ENCODE data around the gene LINC01488.

LINC01488 gene

GRCh38 chr11:69447786-69448185, 33.7 kb upstream of the LINC01488 start:
- Histone ChIP-seq H3K27ac (ENCODE audit: low read depth, low read length) (no peak overlapping the region), H3K27me3 (ENCODE audit: insufficient read depth, low read length) (no peaks in the 10 kb centered on the region), H3K4me3 (ENCODE audit: low read length) (no peak overlapping the region), H3K9me3 (ENCODE audit: insufficient read depth, low read depth, low read length) (no peaks in the 10 kb centered on the region), H3K36me3 (ENCODE audit: insufficient read depth, low read length) (no peaks in the 10 kb centered on the region), H3K4me1 (ENCODE audit: insufficient read depth, low read length) (peaks cover 22% of the 10 kb centered on the region), H3K9ac (ENCODE audit: low read depth, low read length) (no peak overlapping the region)
- 92% methylated on average over 7 of the region's 7 CpGs for WGBS

- no peaks in the 10 kb centered on the region for H3K36me3 ChIP-seq (ENCODE audit: insufficient read depth, low read length)
- H3K9me3 ChIP-seq (ENCODE audit: insufficient read depth, low read depth, low read length), result no peaks in the 10 kb centered on the region
- 88% methylated on average over 15 of the region's 15 CpGs for WGBS
- H3K4me1 ChIP-seq (ENCODE audit: insufficient read depth, low read length), result peaks cover 14% of the 10 kb centered on the region
- no peak overlapping the region for H3K27ac ChIP-seq (ENCODE audit: low read depth, low read length)
- no peak overlapping the region for H3K4me3 ChIP-seq (ENCODE audit: low read length)
- no peak overlapping the region for H3K9ac ChIP-seq (ENCODE audit: low read depth, low read length)
- no peaks in the 10 kb centered on the region for H3K27me3 ChIP-seq (ENCODE audit: insufficient read depth, low read length)
These were observed 32.8 kb upstream of the LINC01488 start for GRCh38 chr11:69448471-69449284.

- Histone ChIP-seq H3K27ac (ENCODE audit: low read depth, low read length) (no peak overlapping the region), H3K27me3 (ENCODE audit: insufficient read depth, low read length) (no peaks in the 10 kb centered on the region), H3K4me1 (ENCODE audit: insufficient read depth, low read length) (peaks cover 6% of the 10 kb centered on the region), H3K9ac (ENCODE audit: low read depth, low read length) (no peak overlapping the region), H3K9me3 (ENCODE audit: insufficient read depth, low read depth, low read length) (no peaks in the 10 kb centered on the region), H3K4me3 (ENCODE audit: low read length) (no peak overlapping the region), H3K36me3 (ENCODE audit: insufficient read depth, low read length) (no peaks in the 10 kb centered on the region)
- 83% methylated on average over 29 of the region's 29 CpGs for WGBS
These were observed 32.0 kb upstream of the LINC01488 start for GRCh38 chr11:69449320-69450063.

- Histone ChIP-seq H3K4me3 (ENCODE audit: low read length) (no peak overlapping the region), H3K27me3 (ENCODE audit: insufficient read depth, low read length) (no peaks in the 10 kb centered on the region), H3K36me3 (ENCODE audit: insufficient read depth, low read length) (no peaks in the 10 kb centered on the region), H3K4me1 (ENCODE audit: insufficient read depth, low read length) (no peaks in the 10 kb centered on the region; the same call in 1 of the 2 replicates), H3K9ac (ENCODE audit: low read depth, low read length) (no peak overlapping the region), H3K9me3 (ENCODE audit: insufficient read depth, low read depth, low read length) (no peaks in the 10 kb centered on the region), H3K27ac (ENCODE audit: low read depth, low read length) (no peak overlapping the region)
- 86% methylated on average over 18 of the region's 18 CpGs for WGBS
These were observed 31.2 kb upstream of the LINC01488 start for GRCh38 chr11:69450064-69450856.

- Histone ChIP-seq H3K9ac (ENCODE audit: low read depth, low read length) (no peak overlapping the region), H3K4me1 (ENCODE audit: insufficient read depth, low read length) (no peaks in the 10 kb centered on the region; the same call in 1 of the 2 replicates), H3K9me3 (ENCODE audit: insufficient read depth, low read depth, low read length) (no peaks in the 10 kb centered on the region), H3K36me3 (ENCODE audit: insufficient read depth, low read length) (no peaks in the 10 kb centered on the region), H3K27me3 (ENCODE audit: insufficient read depth, low read length) (no peaks in the 10 kb centered on the region), H3K4me3 (ENCODE audit: low read length) (no peak overlapping the region), H3K27ac (ENCODE audit: low read depth, low read length) (no peak overlapping the region)
- 96% methylated on average over 6 of the region's 6 CpGs for WGBS
These were observed 30.6 kb upstream of the LINC01488 start for GRCh38 chr11:69450857-69451220.

GRCh38 chr11:69451289-69451688, 30.2 kb upstream of the LINC01488 start:
- H3K27me3 ChIP-seq (ENCODE audit: insufficient read depth, low read length), result no peaks in the 10 kb centered on the region
- no peak overlapping the region for H3K4me3 ChIP-seq (ENCODE audit: low read length)
- H3K4me1 ChIP-seq (ENCODE audit: insufficient read depth, low read length), result no peaks in the 10 kb centered on the region; the same call in 1 of the 2 replicates

GRCh38 chr11:69452206-69452987, 29.1 kb upstream of the LINC01488 start:
- no peaks in the 10 kb centered on the region for H3K9me3 ChIP-seq (ENCODE audit: insufficient read depth, low read depth, low read length)
- no peaks in the 10 kb centered on the region; the same call in 1 of the 2 replicates for H3K4me1 ChIP-seq (ENCODE audit: insufficient read depth, low read length)
- H3K4me3 ChIP-seq (ENCODE audit: low read length), result no peak overlapping the region
- no peaks in the 10 kb centered on the region for H3K36me3 ChIP-seq (ENCODE audit: insufficient read depth, low read length)
- 93% methylated on average over 6 of the region's 6 CpGs for WGBS
- H3K27ac ChIP-seq (ENCODE audit: low read depth, low read length), result no peak overlapping the region
- no peaks in the 10 kb centered on the region for H3K27me3 ChIP-seq (ENCODE audit: insufficient read depth, low read length)
- H3K9ac ChIP-seq (ENCODE audit: low read depth, low read length), result no peak overlapping the region

More at GRCh38 chr11:69451289-69451688, 30.2 kb upstream of the LINC01488 start:
- H3K36me3 ChIP-seq (ENCODE audit: insufficient read depth, low read length), result no peaks in the 10 kb centered on the region
- H3K27ac ChIP-seq (ENCODE audit: low read depth, low read length), result no peak overlapping the region
- H3K9me3 ChIP-seq (ENCODE audit: insufficient read depth, low read depth, low read length), result no peaks in the 10 kb centered on the region
- no peak overlapping the region for H3K9ac ChIP-seq (ENCODE audit: low read depth, low read length)

GRCh38 chr11:69453151-69453550, 28.3 kb upstream of the LINC01488 start:
- Histone ChIP-seq H3K9ac (ENCODE audit: low read depth, low read length) (no peak overlapping the region), H3K9me3 (ENCODE audit: insufficient read depth, low read depth, low read length) (no peaks in the 10 kb centered on the region), H3K4me3 (ENCODE audit: low read length) (no peak overlapping the region), H3K27me3 (ENCODE audit: insufficient read depth, low read length) (no peaks in the 10 kb centered on the region), H3K27ac (ENCODE audit: low read depth, low read length) (no peak overlapping the region), H3K4me1 (ENCODE audit: insufficient read depth, low read length) (no peaks in the 10 kb centered on the region; the same call in 1 of the 2 replicates), H3K36me3 (ENCODE audit: insufficient read depth, low read length) (no peaks in the 10 kb centered on the region)
- 95% methylated on average over 6 of the region's 6 CpGs for WGBS

- H3K36me3 ChIP-seq (ENCODE audit: insufficient read depth, low read length), result no peaks in the 10 kb centered on the region
- H3K9me3 ChIP-seq (ENCODE audit: insufficient read depth, low read depth, low read length), result no peaks in the 10 kb centered on the region
- 93% methylated on average over 7 of the region's 7 CpGs for WGBS
These were observed 27.4 kb upstream of the LINC01488 start for GRCh38 chr11:69454018-69454417.

GRCh38 chr11:69455969-69456368, 25.5 kb upstream of the LINC01488 start:
- Histone ChIP-seq H3K9ac (ENCODE audit: low read depth, low read length) (no peak overlapping the region), H3K27me3 (ENCODE audit: insufficient read depth, low read length) (no peaks in the 10 kb centered on the region)
- WGBS, result 82% methylated on average over 4 of the region's 4 CpGs

More at GRCh38 chr11:69454018-69454417, 27.4 kb upstream of the LINC01488 start:
- Histone ChIP-seq H3K4me1 (ENCODE audit: insufficient read depth, low read length) (no peaks in the 10 kb centered on the region; the same call in 1 of the 2 replicates), H3K27ac (ENCODE audit: low read depth, low read length) (no peak overlapping the region), H3K4me3 (ENCODE audit: low read length) (no peak overlapping the region), H3K9ac (ENCODE audit: low read depth, low read length) (no peak overlapping the region), H3K27me3 (ENCODE audit: insufficient read depth, low read length) (no peaks in the 10 kb centered on the region)

More at GRCh38 chr11:69455969-69456368, 25.5 kb upstream of the LINC01488 start:
- H3K4me1 ChIP-seq (ENCODE audit: insufficient read depth, low read length), result no peaks in the 10 kb centered on the region
- H3K9me3 ChIP-seq (ENCODE audit: insufficient read depth, low read depth, low read length), result 0 out of 2 replicates have a peak, but pooled peaks cover 2% of the 10 kb centered on the region
- no peak overlapping the region for H3K4me3 ChIP-seq (ENCODE audit: low read length)
- H3K27ac ChIP-seq (ENCODE audit: low read depth, low read length), result no peak overlapping the region
- no peaks in the 10 kb centered on the region for H3K36me3 ChIP-seq (ENCODE audit: insufficient read depth, low read length)

Measured in HUES64 (cell line).